Stomach (tissue), 9 donors: ENCODE data around the gene IGSF21. TPM values are rescaled to one million over a fixed set of nuclear protein-coding genes. Genes with fewer than 3 reads are reported as not detected.

Experiments used
- DNase-seq, 2 donors: peaks; one replicate each; pipeline versions ENCODE4 v3.0.0 to v3.0.0-alpha.2; 2013 to 2019
- H3K27ac ChIP-seq, 5 donors: fragments of 200-600 bp in 4 of 5; sonication (generic) in 4 of 5; one replicate each; pipeline ENCODE4 v1.5.1; 2013 to 2019; ENCODE audit warnings: mild to moderate bottlenecking in 1 of 5, moderate library complexity in 1 of 5
- H3K27me3 ChIP-seq, 3 donors: fragments of 200-600 bp; sonication (generic); one replicate each; pipeline ENCODE4 v1.5.1; 2017 to 2019; ENCODE audit warnings: mixed run types in 1 of 3
- H3K36me3 ChIP-seq, 4 donors: fragments of 200-600 bp; sonication (generic); 1 replicate in 3 of 4; 2 replicates in 1 of 4; pipeline ENCODE4 v1.5.1; 2016 to 2019
- H3K4me1 ChIP-seq, 4 donors: fragments of 200-600 bp; sonication (generic); one replicate each; pipeline ENCODE4 v1.5.1; 2016 to 2019
- H3K4me3 ChIP-seq, 4 donors: fragments of 200-600 bp; sonication (generic) in 3 of 4; one replicate each; pipeline ENCODE4 v1.5.1; 2016 to 2019; ENCODE audit warnings: mild to moderate bottlenecking in 1 of 4
- H3K9me3 ChIP-seq, 4 donors: fragments of 200-600 bp; sonication (generic); one replicate each; pipeline ENCODE4 v1.5.1; 2016 to 2019
- CTCF ChIP-seq, 7 experiments: fragments of 450-650 bp in 4 of 7; fragments of 200-600 bp in 3 of 7; sonication (generic) in 3 of 7; IDR thresholded peaks; one replicate each; pipeline ENCODE4 v1.5.1; 2016 to 2019; ENCODE audit warnings: antibody characterized with exemption in 7 of 7, control low read depth in 2 of 7, mild to moderate bottlenecking in 1 of 7
- EP300 ChIP-seq: sonication (generic); formaldehyde crosslinking; IDR thresholded peaks from one replicate; pipeline ENCODE4 v1.6.1; 2017; ENCODE audit warnings: antibody characterized with exemption
- POLR2A ChIP-seq, 4 donors: fragments of 450-650 bp; IDR thresholded peaks; one replicate each; pipeline ENCODE4 v1.6.1; 2016; ENCODE audit warnings: antibody characterized with exemption in 4 of 4, control low read depth in 2 of 4, mild to moderate bottlenecking in 1 of 4, moderate library complexity in 1 of 4
- POLR2AphosphoS5 ChIP-seq, 3 donors: sonication (generic); formaldehyde crosslinking; IDR thresholded peaks; one replicate each; pipeline ENCODE4 v1.6.1; 2016; ENCODE audit warnings: antibody characterized with exemption in 3 of 3
- WGBS, 5 donors: extraction: QIAGEN DNeasy Blood & Tissue Kit in 3 of 5; methylation state at CpG; one replicate each; pipeline versions ENCODE4 v1.1.5 to v1.1.7; 2013 to 2018; 5-methylcytosine and 5-hydroxymethylcytosine counted together
- intact Hi-C: fragments of 100-400 bp; cut with DNase I; formaldehyde crosslinking; loops from one replicate; pipeline ENCODE4 v1.15.1; 2023; ENCODE audit warnings: low total_unique reads
- polyA plus RNA-seq, 3 donors: library from polyadenylated mRNA; stranded (reverse); fragments of 200-250 nt; gene quantifications; one replicate each; pipeline ENCODE4 v1.2.3, GENCODE V29; 2013
- total RNA-seq, 5 donors: library from RNA; depleted of rRNA; stranded (reverse); fragments of >200 nt; gene quantifications; one replicate each; pipeline versions ENCODE4 v1.1.0 to v1.2.3, GENCODE V29; 2014 to 2016
- donor health status: healthy with polysubstance abuse.
- donor health status: Bipolar disorder and iron deficiency.
- donor health status: healthy.

IGSF21 gene
- total and polyA plus RNA-seq, 8 donors, result 0.25 to 2.0 (median 1.1) TPM; not detected in 3

- Histone ChIP-seq H3K27me3 (peaks cover 0 to 12% (median 0%) of the 10 kb centered on the region in 3 donors), H3K4me3 (no peak overlapping the region), H3K36me3 (no peaks in the 10 kb centered on the region), H3K4me1 (peaks cover 0 to 15% (median 14%) of the 10 kb centered on the region in 4 donors), H3K27ac (no peak overlapping the region), H3K9me3 (no peaks in the 10 kb centered on the region)
- no peak for DNase-seq
- TF ChIP-seq CTCF (IDR thresholded peaks at IDR 0.05) (no peak), POLR2A (IDR thresholded peaks at IDR 0.05) (no peak), EP300 (no peak), POLR2AphosphoS5 (IDR thresholded peaks at IDR 0.05) (no peak)
- WGBS, 5 donors, result 26 to 43% (median 33%) methylated on average over 2 of the region's 2 CpGs
- intact Hi-C loops, result no loop called here
These were observed 220.1 kb downstream of the IGSF21 start for GRCh38 chr1:18327650-18328049.

DNA sequence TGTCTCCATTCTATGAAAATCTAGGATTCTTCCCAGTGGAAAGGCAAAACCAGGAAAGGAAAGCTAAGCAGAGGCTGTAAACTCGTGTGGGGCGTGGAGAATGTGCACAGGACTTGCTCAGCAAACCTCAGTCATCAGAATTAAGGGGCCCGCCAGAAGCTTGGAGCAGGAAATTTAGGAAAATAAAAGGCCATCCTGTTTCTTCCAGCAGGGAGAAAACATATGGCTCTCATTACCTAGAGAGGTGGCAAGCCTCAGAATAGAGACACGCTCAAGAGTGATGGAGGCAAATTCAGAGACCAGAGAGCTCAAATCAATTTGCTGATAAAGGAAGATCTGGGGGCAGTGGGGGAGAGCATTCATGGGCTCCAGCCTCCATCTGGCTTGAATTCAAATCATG lies 221.2 kb downstream of the IGSF21 start:
- intact Hi-C loops, result no loop called here
- Histone ChIP-seq H3K4me1 (peaks cover 0 to 15% (median 14%) of the 10 kb centered on the region in 4 donors), H3K36me3 (no peaks in the 10 kb centered on the region), H3K27me3 (peaks cover 0 to 22% (median 0%) of the 10 kb centered on the region in 3 donors), H3K27ac (no peak overlapping the region), H3K9me3 (no peaks in the 10 kb centered on the region), H3K4me3 (no peak overlapping the region)
- DNase-seq, result no peak
- TF ChIP-seq POLR2A (IDR thresholded peaks at IDR 0.05) (no peak), CTCF (IDR thresholded peaks at IDR 0.05) (no peak), EP300 (no peak), POLR2AphosphoS5 (IDR thresholded peaks at IDR 0.05) (no peak)
- 44 to 74% (median 68%) methylated on average over 4 of the region's 4 CpGs for WGBS, 5 donors

- H3K27me3 ChIP-seq, result peaks cover 0 to 25% (median 0%) of the 10 kb centered on the region in 3 donors
- WGBS, 5 donors, result 77 to 82% (median 81%) methylated on average over 9 of the region's 9 CpGs
These were observed 222.1 kb downstream of the IGSF21 start for GRCh38 chr1:18329469-18330253.

DNA sequence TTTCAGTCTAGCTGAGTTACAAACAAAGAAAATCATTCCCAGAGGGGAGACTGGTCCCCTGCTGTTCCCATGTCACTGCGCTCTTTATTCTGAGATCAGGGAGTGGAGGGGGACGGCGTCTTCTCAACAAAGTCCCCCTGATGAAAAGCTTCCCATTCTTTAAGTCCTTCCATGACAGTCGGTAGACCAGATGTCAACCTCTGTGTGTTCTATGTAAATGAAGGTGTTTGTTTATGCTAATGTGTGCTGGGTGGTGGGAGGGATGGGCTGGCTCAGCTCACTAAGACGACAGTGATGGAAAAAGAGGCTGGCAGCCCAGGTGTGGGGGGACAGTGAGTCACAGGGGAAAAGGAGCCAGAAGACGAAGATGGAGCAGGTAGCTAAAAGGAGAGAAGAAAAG lies 225.0 kb downstream of the IGSF21 start:
- no peaks in the 10 kb centered on the region for H3K4me1 ChIP-seq
- 15 to 34% (median 26%) methylated on average over 6 of the region's 6 CpGs for WGBS, 5 donors
- intact Hi-C loops, result no loop called here

More at GRCh38 chr1:18329469-18330253, 222.1 kb downstream of the IGSF21 start:
- Histone ChIP-seq H3K27ac (no peak overlapping the region), H3K4me3 (no peak overlapping the region), H3K4me1 (peaks cover 0 to 15% (median 14%) of the 10 kb centered on the region in 4 donors), H3K36me3 (no peaks in the 10 kb centered on the region), H3K9me3 (no peaks in the 10 kb centered on the region)
- no peak for TF ChIP-seq EP300
- no peak for DNase-seq
- intact Hi-C loops, result no loop called here

GRCh38 chr1:18333220-18333619 lies 225.6 kb downstream of the IGSF21 start:
- intact Hi-C loops, result no loop called here
- Histone ChIP-seq H3K27me3 (peaks cover 0 to 31% (median 0%) of the 10 kb centered on the region in 3 donors), H3K27ac (no peak overlapping the region), H3K4me1 (no peaks in the 10 kb centered on the region), H3K9me3 (no peaks in the 10 kb centered on the region), H3K4me3 (no peak overlapping the region), H3K36me3 (no peaks in the 10 kb centered on the region)
- TF ChIP-seq POLR2AphosphoS5 (IDR thresholded peaks at IDR 0.05) (no peak), EP300 (no peak), CTCF (IDR thresholded peaks at IDR 0.05) (no peak)
- 72 to 81% (median 76%) methylated on average over 3 of the region's 3 CpGs for WGBS, 5 donors
- no peak for DNase-seq

More for the DNA sequence above, 225.0 kb downstream of the IGSF21 start:
- Histone ChIP-seq H3K36me3 (no peaks in the 10 kb centered on the region), H3K27ac (no peak overlapping the region), H3K27me3 (peaks cover 0 to 31% (median 0%) of the 10 kb centered on the region in 3 donors), H3K9me3 (no peaks in the 10 kb centered on the region), H3K4me3 (no peak overlapping the region)
- no peak for DNase-seq
- no peak for TF ChIP-seq POLR2AphosphoS5 (IDR thresholded peaks at IDR 0.05)
- no peak for TF ChIP-seq POLR2A (IDR thresholded peaks at IDR 0.05)
